ENCODE results near the gene LINGO4.

Gene LINGO4

GRCh38 chr1:151805066-151805820 lies at the start of gene LINGO4:
Gene LINGO4 (minus strand): TSS chr1:151805419. CDS start chr1:151802704, 2,715 bp downstream.
- no peak for DNase-seq (ENCODE audit: low read depth in 2 of 2)

DNA sequence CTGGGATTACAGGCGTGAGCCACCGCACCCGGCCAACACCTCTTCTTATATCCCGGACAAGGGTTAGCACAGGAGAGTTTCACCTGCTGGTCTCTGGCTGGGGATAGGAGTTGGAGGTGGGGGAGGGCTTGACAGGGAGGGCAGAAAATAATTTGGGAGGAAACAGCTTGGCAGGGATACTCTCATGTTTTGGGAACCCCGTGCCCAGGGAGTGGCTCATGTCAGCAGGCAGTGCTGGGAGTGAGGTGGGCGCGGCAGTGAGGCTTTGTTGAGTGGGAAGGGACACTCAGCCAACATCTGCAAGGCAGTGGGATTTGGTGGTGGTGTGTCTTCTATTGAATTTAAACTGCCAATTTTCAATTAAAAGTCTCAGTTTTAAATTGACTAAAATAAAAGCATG lies 49.4 kb upstream of the LINGO4 start:
- no peak for DNase-seq (ENCODE audit: low read depth in 2 of 2)

GRCh38 chr1:151853411-151853943 lies 48.3 kb upstream of the LINGO4 start, which contains the start of gene THEM5:
Gene THEM5 (minus strand): TSS chr1:151853712. CDS start chr1:151853565, 147 bp downstream.
- no peak for DNase-seq (ENCODE audit: low read depth in 2 of 2)

- DNase-seq (ENCODE audit: low read depth in 2 of 2): no peak
These were observed 47.5 kb upstream of the LINGO4 start for GRCh38 chr1:151852733-151853132.

- no peak for DNase-seq (ENCODE audit: low read depth in 2 of 2)
These were observed 46.7 kb upstream of the LINGO4 start for GRCh38 chr1:151851886-151852285.

GRCh38 chr1:151849871-151850270 lies 44.7 kb upstream of the LINGO4 start:
- no peak for DNase-seq (ENCODE audit: low read depth in 2 of 2)

- DNase-seq (ENCODE audit: low read depth in 2 of 2): no peak
These were observed 43.9 kb upstream of the LINGO4 start for GRCh38 chr1:151849126-151849525.

DNA sequence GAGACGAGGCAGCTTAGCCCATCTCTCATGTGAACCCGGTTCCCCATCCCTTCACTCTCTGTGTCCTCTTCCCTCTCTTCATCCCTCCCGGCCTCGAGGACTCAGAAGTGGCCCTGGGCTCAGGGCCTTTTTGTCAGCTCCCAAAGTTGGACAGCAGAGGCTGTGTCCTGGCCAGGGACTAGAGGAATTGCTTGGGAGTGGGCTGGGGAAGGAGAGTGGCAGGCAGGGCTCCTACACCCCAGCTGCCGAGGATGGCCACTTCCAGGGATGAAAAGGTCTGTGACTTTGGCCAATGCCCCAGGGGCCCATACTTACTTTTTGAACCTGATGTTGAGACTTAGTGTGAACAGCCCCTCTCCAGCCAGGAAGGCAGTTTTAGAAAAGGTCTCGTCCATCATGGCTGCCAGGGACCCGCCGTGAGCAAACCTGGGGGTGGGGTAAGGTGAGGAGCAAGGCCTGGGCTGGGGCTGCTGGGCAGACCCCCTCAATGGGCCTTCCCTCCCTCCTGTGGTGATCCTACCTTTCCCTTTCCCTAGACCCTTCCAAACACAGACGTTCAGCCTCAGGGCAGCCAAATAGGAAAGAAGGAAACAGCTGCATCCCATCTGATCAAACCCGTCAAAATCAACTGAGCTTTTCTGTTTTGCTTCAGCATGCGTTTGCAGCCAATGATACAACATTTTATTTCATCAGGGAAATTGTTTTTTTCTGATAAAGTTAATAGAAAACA lies 42.8 kb upstream of the LINGO4 start:
- DNase-seq (ENCODE audit: low read depth in 2 of 2): no peak

- no peak for DNase-seq (ENCODE audit: low read depth in 2 of 2)
These were observed 41.5 kb upstream of the LINGO4 start for GRCh38 chr1:151846686-151847237.

GRCh38 chr1:151846062-151846568 lies 40.9 kb upstream of the LINGO4 start:
- DNase-seq (ENCODE audit: low read depth in 2 of 2): no peak

DNA sequence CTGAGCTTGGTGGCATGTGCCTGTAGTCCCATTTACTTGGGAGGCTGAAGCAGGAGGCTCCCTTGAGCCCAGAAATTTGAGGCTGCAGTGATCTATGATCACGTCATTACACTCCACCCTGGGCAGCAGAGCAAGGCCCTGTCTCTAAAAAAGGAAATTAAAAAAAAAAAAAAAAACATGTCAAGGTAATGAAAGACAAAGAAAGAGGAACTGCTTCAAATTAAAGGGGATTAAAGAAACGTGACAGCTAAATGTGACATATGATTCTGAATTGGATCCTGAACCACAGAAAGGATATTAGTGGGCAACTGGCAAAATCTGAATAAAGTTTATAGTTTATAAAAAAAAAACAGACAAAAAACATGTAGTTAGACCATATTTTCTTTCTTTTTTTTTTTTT lies 38.2 kb upstream of the LINGO4 start:
- no peak for DNase-seq (ENCODE audit: low read depth in 2 of 2)

DNA sequence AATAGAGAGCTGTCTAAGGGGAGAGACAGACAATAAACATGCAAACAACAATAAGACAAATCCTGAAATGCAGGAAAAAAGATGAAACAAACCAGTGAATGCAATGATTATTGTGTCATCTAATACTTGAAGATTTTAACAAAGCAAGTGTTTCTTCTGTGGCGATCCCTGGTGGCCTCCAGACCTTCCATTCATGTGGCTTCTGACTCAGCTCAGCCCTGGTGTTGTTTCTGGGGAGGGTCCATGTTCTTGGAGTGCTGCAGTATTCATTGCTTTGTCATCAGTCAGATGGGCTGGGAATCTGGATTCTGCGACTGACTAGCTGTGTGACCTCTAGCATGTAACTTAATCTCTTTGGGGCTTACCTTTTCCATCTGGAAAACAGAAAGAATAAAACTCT lies 35.9 kb upstream of the LINGO4 start:
- DNase-seq (ENCODE audit: low read depth in 2 of 2): no peak

DNA sequence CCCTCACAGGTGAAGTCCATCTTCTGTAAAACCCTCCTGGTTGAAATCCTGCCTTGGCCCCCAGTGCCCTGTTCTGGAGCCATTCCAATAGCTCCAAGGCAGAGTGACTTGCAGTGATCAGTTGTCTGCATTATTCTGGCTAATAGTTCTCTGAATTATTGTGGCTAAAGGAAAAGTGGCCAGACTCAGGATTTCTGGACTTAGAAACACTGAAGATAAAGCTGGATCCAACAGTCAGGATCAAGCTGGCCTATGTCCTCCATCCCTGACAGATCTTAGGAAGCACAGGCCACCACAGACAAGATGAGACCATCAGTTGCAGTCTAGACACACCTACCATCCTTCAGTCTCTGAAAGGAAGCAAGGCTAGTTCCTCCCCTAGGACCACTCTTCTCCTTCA lies 35.2 kb upstream of the LINGO4 start:
- DNase-seq (ENCODE audit: low read depth in 2 of 2): no peak

- no peak for DNase-seq (ENCODE audit: low read depth in 2 of 2)
These were observed 34.5 kb upstream of the LINGO4 start, which contains the start of gene C2CD4D for GRCh38 chr1:151839457-151840403. Gene C2CD4D (minus strand): TSS chr1:151839820. CDS start chr1:151838989, 831 bp downstream.

DNA sequence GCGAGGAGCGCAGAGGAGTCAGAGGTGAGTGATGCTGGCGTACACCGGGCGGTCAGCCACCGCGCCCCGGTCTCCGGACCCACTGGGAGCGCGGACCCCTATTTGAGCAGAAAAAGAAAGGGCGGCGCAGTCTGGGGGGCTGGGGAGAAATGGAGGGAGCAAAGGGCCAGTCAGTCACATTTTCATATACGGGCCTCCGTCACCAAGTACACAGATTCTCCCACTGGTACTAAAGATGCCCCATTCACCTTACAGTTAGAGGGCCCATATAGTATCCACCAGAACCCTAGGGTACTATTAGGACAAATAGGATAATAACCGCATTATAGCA lies 33.8 kb upstream of the LINGO4 start:
- DNase-seq (ENCODE audit: low read depth in 2 of 2): no peak

DNA sequence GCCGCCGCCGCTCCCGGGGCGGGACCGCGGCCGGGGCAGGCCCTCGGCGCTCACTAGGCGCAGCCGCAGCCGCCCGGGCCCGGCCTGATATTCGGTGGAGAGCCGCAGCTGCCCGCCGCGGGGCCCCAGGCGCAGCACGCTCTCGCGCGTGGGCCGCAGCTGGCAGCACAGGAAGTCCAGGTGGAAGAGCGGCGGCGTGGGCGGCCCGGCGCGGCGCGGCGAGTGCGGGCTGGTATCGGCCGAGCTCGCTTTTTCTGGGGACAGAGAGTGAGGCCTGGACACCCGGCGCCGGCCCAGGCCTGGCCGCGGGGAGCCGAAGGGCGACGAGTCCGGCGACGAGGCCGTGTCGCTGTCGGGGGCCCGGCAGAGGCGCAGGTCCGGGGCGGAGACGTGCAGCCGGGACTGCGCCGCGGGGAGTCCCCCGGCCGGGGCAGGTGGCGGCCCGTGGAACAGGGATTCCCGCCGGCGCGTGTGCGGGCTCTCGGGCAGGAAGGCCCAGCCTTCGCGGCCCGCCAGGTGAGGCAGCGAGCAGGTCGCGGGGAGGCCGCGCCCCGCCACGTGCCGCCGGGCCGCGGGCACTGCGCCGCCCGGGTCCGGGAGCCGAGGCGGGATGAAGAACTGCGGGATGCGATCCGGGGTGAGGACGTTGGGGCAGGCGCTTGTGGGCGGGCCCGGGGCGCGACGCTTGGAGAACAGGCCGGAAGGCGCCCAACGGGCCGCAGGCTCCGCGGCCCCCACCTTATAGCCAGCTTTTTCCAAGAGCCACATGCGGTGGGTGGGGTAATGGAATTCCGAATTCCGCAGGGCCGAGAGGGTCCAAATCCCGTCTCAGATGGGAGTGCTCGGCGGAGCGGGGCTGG lies 33.2 kb upstream of the LINGO4 start:
- DNase-seq (ENCODE audit: low read depth in 2 of 2): no peak

DNA sequence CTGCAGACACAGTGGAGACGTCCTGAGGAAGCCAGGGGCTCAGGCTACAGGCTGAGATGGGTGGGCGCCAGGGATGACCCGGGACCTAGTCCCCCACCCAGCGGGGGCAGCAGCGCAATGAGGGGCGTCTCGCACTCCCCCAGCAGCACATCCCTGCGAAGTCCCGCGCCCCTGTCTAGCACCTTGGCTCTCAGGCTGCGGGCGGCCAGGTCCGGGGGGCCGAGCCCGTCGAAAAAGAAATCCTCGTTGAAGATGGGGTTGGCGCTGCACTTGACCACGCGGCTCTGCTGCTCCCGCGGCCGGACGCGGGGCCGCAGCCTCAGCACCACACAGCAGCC lies 32.6 kb upstream of the LINGO4 start:
- DNase-seq (ENCODE audit: low read depth in 2 of 2): no peak

DNA sequence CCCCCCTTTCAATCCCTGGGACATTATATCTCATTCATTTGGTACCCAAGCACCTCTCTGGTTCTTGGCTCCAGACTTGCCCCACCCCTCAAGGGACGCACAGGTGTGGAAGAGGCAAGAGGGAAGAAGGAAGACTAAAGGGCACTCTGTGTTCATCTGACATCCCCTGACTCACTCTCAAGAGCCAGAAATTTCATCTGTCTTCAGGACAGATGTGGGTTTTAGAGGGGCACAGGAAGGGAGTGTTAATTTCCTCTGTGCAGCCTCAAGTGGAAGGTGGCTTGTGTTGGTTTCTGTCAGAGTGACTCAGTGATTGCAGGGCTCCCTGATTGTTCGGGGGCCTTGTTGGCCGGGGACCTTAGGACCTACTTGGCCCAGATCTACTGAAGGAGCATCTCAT lies 32.0 kb upstream of the LINGO4 start:
- no peak for DNase-seq (ENCODE audit: low read depth in 2 of 2)

DNA sequence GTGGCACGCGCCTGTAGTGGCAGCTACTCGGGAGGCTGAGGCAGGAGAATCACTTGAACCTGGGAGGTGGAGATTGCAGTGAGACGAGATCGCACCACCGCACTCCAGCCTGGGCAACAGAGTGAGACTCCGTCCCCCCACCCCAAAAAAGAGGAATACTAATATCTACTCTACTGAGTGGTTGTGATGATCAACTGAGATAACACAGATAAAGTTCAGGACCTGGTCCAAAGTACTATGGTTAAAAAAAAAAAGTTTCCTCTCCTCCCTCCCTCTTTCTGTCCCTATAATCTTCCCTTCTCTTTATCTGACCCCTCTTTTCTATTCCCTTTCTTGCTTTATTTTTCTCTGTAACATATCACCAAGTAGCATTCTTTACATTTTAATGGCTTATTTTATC lies 30.4 kb upstream of the LINGO4 start:
- DNase-seq (ENCODE audit: low read depth in 2 of 2): no peak

DNA sequence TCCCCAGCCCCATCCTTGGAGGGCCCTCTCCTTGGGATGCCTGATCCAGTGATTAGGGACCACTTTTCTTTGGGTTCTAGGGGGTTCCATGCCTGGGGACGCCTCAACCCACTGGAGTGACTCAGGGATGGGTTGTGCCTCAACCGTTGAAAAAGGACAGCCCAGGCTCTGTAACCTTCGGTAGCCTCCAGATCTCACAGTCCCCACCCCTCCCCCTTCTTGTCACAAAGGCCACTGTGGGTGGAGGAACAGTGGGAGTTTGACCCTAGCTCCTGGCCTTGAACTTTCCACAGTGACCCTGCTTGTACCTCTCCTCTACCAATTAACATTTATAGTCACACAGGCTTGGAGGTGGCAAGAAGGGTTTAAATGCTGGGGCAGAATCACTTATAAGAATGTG lies 29.0 kb upstream of the LINGO4 start:
- no peak for DNase-seq (ENCODE audit: low read depth in 2 of 2)
